ENCODE measurements around the gene PREX1.
"Not testable (repeated sequence)": the region's sequence is repeated elsewhere in the genome, so short reads cannot be mapped to it uniquely, and the experiment has no call there.

The PREX1 gene

GRCh38 chr20:48815537-48815936 is 12.3 kb downstream of the PREX1 start:
- no peak for DNase-seq
- Mint-ChIP-seq H3K36me3 (ENCODE audit: low read depth) (peaks cover 25% of the 10 kb centered on the region), H3K4me1 (peaks cover 65% of the 10 kb centered on the region)

GRCh38 chr20:48814633-48815032 is 13.2 kb downstream of the PREX1 start:
- H3K9me3 Mint-ChIP-seq: no peaks in the 10 kb centered on the region
- no peak overlapping the region for H3K27ac Mint-ChIP-seq
- DNase-seq (no peak), ATAC-seq (no peak)
- no peak overlapping the region for H3K4me3 Mint-ChIP-seq
- H3K27me3 Mint-ChIP-seq: no peaks in the 10 kb centered on the region
- peaks cover 61% of the 10 kb centered on the region for H3K4me1 Mint-ChIP-seq
- H3K36me3 Mint-ChIP-seq (ENCODE audit: low read depth): peaks cover 20% of the 10 kb centered on the region

More at GRCh38 chr20:48815537-48815936, 12.3 kb downstream of the PREX1 start:
- ATAC-seq: no peak
- Mint-ChIP-seq H3K9me3 (no peaks in the 10 kb centered on the region), H3K27ac (no peak overlapping the region), H3K4me3 (no peak overlapping the region), H3K27me3 (no peaks in the 10 kb centered on the region)

GRCh38 chr20:48813930-48814546 is 13.8 kb downstream of the PREX1 start:
- no peak overlapping the region for H3K4me3 Mint-ChIP-seq
- H3K36me3 Mint-ChIP-seq (ENCODE audit: low read depth): peaks cover 20% of the 10 kb centered on the region
- DNase-seq: no peak

GRCh38 chr20:48813446-48813747 is 14.4 kb downstream of the PREX1 start:
- H3K36me3 Mint-ChIP-seq (ENCODE audit: low read depth): peaks cover 27% of the 10 kb centered on the region
- DNase-seq: no peak
- H3K4me3 Mint-ChIP-seq: no peak overlapping the region
- H3K9me3 Mint-ChIP-seq: peaks cover 6% of the 10 kb centered on the region
- no peaks in the 10 kb centered on the region for H3K27me3 Mint-ChIP-seq
- H3K4me1 Mint-ChIP-seq: peaks cover 59% of the 10 kb centered on the region
- no peak for ATAC-seq
- H3K27ac Mint-ChIP-seq: no peak overlapping the region

More at GRCh38 chr20:48813930-48814546, 13.8 kb downstream of the PREX1 start:
- Mint-ChIP-seq H3K27me3 (no peaks in the 10 kb centered on the region), H3K27ac (no peak overlapping the region), H3K9me3 (no peaks in the 10 kb centered on the region), H3K4me1 (peaks cover 59% of the 10 kb centered on the region)
- no peak for ATAC-seq

- Mint-ChIP-seq H3K4me1 (peaks cover 54% of the 10 kb centered on the region), H3K36me3 (ENCODE audit: low read depth) (peaks cover 29% of the 10 kb centered on the region), H3K9me3 (peaks cover 6% of the 10 kb centered on the region), H3K27ac (no peak overlapping the region), H3K4me3 (no peak overlapping the region), H3K27me3 (no peaks in the 10 kb centered on the region)
- DNase-seq (no peak), ATAC-seq (no peak)
These were observed 15.0 kb downstream of the PREX1 start for GRCh38 chr20:48812600-48813445.

GRCh38 chr20:48812114-48812513 is 15.7 kb downstream of the PREX1 start:
- not testable (repeated sequence) for ATAC-seq, H3K27me3 Mint-ChIP-seq, DNase-seq, H3K27ac Mint-ChIP-seq, H3K9me3 Mint-ChIP-seq, H3K4me3 Mint-ChIP-seq
- H3K4me1 Mint-ChIP-seq: peaks cover 50% of the 10 kb centered on the region
- H3K36me3 Mint-ChIP-seq (ENCODE audit: low read depth): peaks cover 32% of the 10 kb centered on the region

GRCh38 chr20:48809673-48810072 is 18.1 kb downstream of the PREX1 start:
- ATAC-seq (no peak), DNase-seq (no peak)
- peaks cover 41% of the 10 kb centered on the region for H3K4me1 Mint-ChIP-seq
- H3K4me3 Mint-ChIP-seq: no peak overlapping the region
- peaks cover 15% of the 10 kb centered on the region for H3K9me3 Mint-ChIP-seq
- peaks cover 31% of the 10 kb centered on the region for H3K36me3 Mint-ChIP-seq (ENCODE audit: low read depth)
- no peaks in the 10 kb centered on the region for H3K27me3 Mint-ChIP-seq
- no peak overlapping the region for H3K27ac Mint-ChIP-seq

GRCh38 chr20:48808382-48809034 is 19.3 kb downstream of the PREX1 start:
- no peak for DNase-seq

GRCh38 chr20:48807586-48808381 is 20.0 kb downstream of the PREX1 start:
- H3K36me3 Mint-ChIP-seq (ENCODE audit: low read depth): peaks cover 38% of the 10 kb centered on the region
- peaks cover 15% of the 10 kb centered on the region for H3K9me3 Mint-ChIP-seq
- H3K4me3 Mint-ChIP-seq: no peak overlapping the region
- H3K27me3 Mint-ChIP-seq: no peaks in the 10 kb centered on the region
- no peak overlapping the region for H3K27ac Mint-ChIP-seq
- H3K4me1 Mint-ChIP-seq: peaks cover 47% of the 10 kb centered on the region
- ATAC-seq (no peak), DNase-seq (no peak)

More at GRCh38 chr20:48808382-48809034, 19.3 kb downstream of the PREX1 start:
- Mint-ChIP-seq H3K27me3 (no peaks in the 10 kb centered on the region), H3K4me3 (no peak overlapping the region), H3K9me3 (peaks cover 15% of the 10 kb centered on the region), H3K36me3 (ENCODE audit: low read depth) (peaks cover 38% of the 10 kb centered on the region), H3K27ac (peak overlapping the region; percentile 41), H3K4me1 (peaks cover 47% of the 10 kb centered on the region)
- ATAC-seq: no peak

- ATAC-seq: no peak
- DNase-seq: no peak
- H3K27ac Mint-ChIP-seq: no peak overlapping the region
- H3K27me3 Mint-ChIP-seq: no peaks in the 10 kb centered on the region
- peaks cover 39% of the 10 kb centered on the region for H3K36me3 Mint-ChIP-seq (ENCODE audit: low read depth)
- peaks cover 15% of the 10 kb centered on the region for H3K9me3 Mint-ChIP-seq
- H3K4me3 Mint-ChIP-seq: no peak overlapping the region
- peaks cover 53% of the 10 kb centered on the region for H3K4me1 Mint-ChIP-seq
These were observed 20.7 kb downstream of the PREX1 start for GRCh38 chr20:48807051-48807450.

- H3K27me3 Mint-ChIP-seq: no peaks in the 10 kb centered on the region
These were observed 22.1 kb downstream of the PREX1 start for GRCh38 chr20:48805716-48806115.

GRCh38 chr20:48805286-48805685 is 22.5 kb downstream of the PREX1 start:
- ATAC-seq (no peak), DNase-seq (no peak)
- peaks cover 15% of the 10 kb centered on the region for H3K9me3 Mint-ChIP-seq
- H3K4me1 Mint-ChIP-seq: peaks cover 59% of the 10 kb centered on the region
- no peaks in the 10 kb centered on the region for H3K27me3 Mint-ChIP-seq
- H3K27ac Mint-ChIP-seq: no peak overlapping the region
- H3K4me3 Mint-ChIP-seq: no peak overlapping the region
- peaks cover 35% of the 10 kb centered on the region for H3K36me3 Mint-ChIP-seq (ENCODE audit: low read depth)

More at GRCh38 chr20:48805716-48806115, 22.1 kb downstream of the PREX1 start:
- Mint-ChIP-seq H3K4me1 (peaks cover 56% of the 10 kb centered on the region), H3K9me3 (peaks cover 15% of the 10 kb centered on the region), H3K4me3 (no peak overlapping the region), H3K27ac (no peak overlapping the region), H3K36me3 (ENCODE audit: low read depth) (peaks cover 35% of the 10 kb centered on the region)
- ATAC-seq (no peak), DNase-seq (no peak)

GRCh38 chr20:48804300-48804980 is 23.4 kb downstream of the PREX1 start:
- no peak overlapping the region for H3K4me3 Mint-ChIP-seq
- no peaks in the 10 kb centered on the region for H3K27me3 Mint-ChIP-seq
- H3K36me3 Mint-ChIP-seq (ENCODE audit: low read depth): peaks cover 35% of the 10 kb centered on the region
- H3K27ac Mint-ChIP-seq: peak overlapping the region; percentile 20
- peaks cover 57% of the 10 kb centered on the region for H3K4me1 Mint-ChIP-seq
- peaks cover 15% of the 10 kb centered on the region for H3K9me3 Mint-ChIP-seq
- DNase-seq: no peak
- no peak for ATAC-seq
